ENCODE results near the gene NIN.

The NIN gene

DNA sequence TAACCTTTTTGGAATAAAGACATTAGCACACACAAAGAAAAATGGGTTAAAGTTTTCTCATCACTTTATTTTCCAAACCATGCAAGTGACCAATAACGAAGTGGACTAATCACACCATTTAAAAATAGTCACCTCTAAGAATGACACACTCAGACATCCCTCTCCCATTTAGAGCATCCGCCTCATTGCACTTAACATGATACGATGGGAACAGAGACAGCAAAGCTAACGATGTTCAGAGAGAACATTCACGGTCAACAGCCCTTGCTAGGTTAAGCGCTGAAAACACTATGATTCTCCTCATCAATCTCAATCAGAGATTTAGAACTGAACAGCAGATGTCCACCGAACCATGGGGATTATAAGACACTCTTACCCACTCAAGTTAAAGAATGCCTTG, 35.8 kb downstream of the NIN start:
- Histone ChIP-seq H3K27ac (no peak overlapping the region), H3K4me3 (no peak overlapping the region)
- DNase-seq (ENCODE audit: low spot score) = no peak
- TF ChIP-seq, protein P1, sequence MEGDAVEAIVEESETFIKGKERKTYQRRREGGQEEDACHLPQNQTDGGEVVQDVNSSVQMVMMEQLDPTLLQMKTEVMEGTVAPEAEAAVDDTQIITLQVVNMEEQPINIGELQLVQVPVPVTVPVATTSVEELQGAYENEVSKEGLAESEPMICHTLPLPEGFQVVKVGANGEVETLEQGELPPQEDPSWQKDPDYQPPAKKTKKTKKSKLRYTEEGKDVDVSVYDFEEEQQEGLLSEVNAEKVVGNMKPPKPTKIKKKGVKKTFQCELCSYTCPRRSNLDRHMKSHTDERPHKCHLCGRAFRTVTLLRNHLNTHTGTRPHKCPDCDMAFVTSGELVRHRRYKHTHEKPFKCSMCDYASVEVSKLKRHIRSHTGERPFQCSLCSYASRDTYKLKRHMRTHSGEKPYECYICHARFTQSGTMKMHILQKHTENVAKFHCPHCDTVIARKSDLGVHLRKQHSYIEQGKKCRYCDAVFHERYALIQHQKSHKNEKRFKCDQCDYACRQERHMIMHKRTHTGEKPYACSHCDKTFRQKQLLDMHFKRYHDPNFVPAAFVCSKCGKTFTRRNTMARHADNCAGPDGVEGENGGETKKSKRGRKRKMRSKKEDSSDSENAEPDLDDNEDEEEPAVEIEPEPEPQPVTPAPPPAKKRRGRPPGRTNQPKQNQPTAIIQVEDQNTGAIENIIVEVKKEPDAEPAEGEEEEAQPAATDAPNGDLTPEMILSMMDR (IDR thresholded peaks at IDR 0.05) = no peak

GRCh38 chr14:50794068-50794645, 36.8 kb downstream of the NIN start:
- TF ChIP-seq, protein P1 (IDR thresholded peaks at IDR 0.05) = no peak
- no peak for DNase-seq (ENCODE audit: low spot score)
- no peak overlapping the region for H3K27ac ChIP-seq
- no peak overlapping the region for H3K4me3 ChIP-seq

GRCh38 chr14:50792634-50793068, 38.3 kb downstream of the NIN start:
- no peak overlapping the region for H3K4me3 ChIP-seq
- H3K27ac ChIP-seq = no peak overlapping the region
- DNase-seq (ENCODE audit: low spot score) = no peak

DNA sequence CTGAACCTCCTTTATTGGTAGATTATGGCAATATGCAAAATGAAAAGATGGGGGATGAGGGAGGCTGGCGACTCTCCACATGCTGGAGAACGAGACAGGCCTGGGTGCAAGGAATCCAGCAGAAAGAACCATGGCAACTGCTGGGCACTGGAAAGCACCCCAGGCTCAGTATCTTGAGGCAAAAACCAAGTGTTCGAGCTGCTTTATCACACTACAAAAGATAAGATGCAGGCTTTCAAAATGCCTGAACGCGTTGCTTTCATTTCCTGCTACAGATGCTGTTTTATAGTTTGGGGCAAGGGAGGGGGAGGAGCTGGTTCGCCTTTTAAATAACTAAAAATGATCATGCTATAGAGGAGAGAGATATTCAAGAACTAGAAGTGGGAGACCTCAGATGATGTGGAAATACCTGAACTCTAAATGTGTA, 38.9 kb downstream of the NIN start:
- no peak for DNase-seq (ENCODE audit: low spot score)
- peak overlapping the region; percentile 6 for H3K4me3 ChIP-seq
- H3K27ac ChIP-seq = no peak overlapping the region
- TF ChIP-seq, protein P1 (IDR thresholded peaks at IDR 0.05) = no peak

More at GRCh38 chr14:50792634-50793068, 38.3 kb downstream of the NIN start:
- TF ChIP-seq, protein P1 (IDR thresholded peaks at IDR 0.05) = no peak

GRCh38 chr14:50791201-50791600, 39.8 kb downstream of the NIN start:
- DNase-seq (ENCODE audit: low spot score) = no peak
- Histone ChIP-seq H3K27ac (no peak overlapping the region), H3K4me3 (no peak overlapping the region)
- TF ChIP-seq, protein P1 (IDR thresholded peaks at IDR 0.05) = no peak

- H3K4me3 ChIP-seq = no peak overlapping the region
- no peak overlapping the region for H3K27ac ChIP-seq
- no peak for DNase-seq (ENCODE audit: low spot score)
- TF ChIP-seq, protein P1 (IDR thresholded peaks at IDR 0.05) = no peak
Measured at GRCh38 chr14:50790589-50790988, 40.4 kb downstream of the NIN start.

DNA sequence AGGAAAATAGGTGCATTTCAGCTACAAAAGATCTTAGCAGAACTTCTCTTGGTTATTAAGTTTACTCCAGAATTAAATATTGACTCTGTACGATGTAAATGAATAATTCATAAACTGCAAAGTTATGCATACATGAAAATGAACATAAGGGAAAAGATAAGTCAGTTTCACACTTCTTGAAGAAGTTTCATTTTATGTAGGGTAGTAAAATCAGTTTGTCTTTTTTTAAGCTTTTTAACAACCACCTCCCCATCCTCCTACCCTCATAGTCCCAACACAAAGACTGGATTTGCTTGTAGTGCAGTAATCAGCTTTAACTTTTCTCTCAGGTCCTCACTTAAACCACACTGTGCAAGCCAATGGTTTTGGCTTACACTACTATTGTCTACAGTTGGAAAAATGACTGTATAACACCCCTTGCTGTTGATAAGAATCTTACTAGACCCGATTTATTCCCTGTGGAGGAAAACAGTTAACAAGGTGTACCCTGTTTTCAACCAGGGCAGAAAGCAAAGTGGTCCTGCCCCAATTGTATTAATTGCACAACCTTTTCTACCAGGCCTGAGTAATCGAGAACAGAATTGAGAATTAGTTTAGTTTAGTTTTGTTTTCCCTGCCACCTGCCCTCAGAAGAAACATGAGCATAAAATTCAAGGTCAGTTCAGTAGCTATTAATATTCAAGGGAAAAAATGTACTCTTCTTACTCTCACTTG, 44.1 kb downstream of the NIN start:
- DNase-seq (ENCODE audit: low spot score) = no peak
- Histone ChIP-seq H3K4me3 (no peak overlapping the region), H3K27ac (no peak overlapping the region)
- TF ChIP-seq, protein P1 (IDR thresholded peaks at IDR 0.05) = no peak
